Right lobe of liver (tissue), 6 donors: ENCODE results near the gene MYRFL. TPM values are rescaled to one million over a fixed set of nuclear protein-coding genes. Genes with fewer than 3 reads are reported as not detected.

ENCODE experiments used
- ATAC-seq, 4 donors: fragments of 200-7000 bp; cut with Tn5 transposase; one replicate each; pipeline ENCODE4 v1.9.1; 2020; ENCODE audit warnings: mild to moderate bottlenecking in 4 of 4, moderate library complexity in 4 of 4
- DNase-seq, 3 donors: peaks; one replicate each; pipeline ENCODE4 v3.0.0-alpha.2; 2020
- H3K27ac ChIP-seq, 3 donors: fragments of 200-600 bp; one replicate each; pipeline ENCODE4 v1.8.0; 2022
- H3K27me3 ChIP-seq, 2 donors: fragments of 200-600 bp; one replicate each; pipeline ENCODE4 v1.8.0; 2022
- H3K36me3 ChIP-seq, 4 donors: fragments of 200-600 bp; sonication (generic) in 1 of 4; one replicate each; pipeline versions ENCODE4 v1.5.1 to v1.8.0; 2017 to 2022; ENCODE audit warnings: control low read depth in 1 of 4
- H3K4me1 ChIP-seq, 4 donors: fragments of 200-600 bp; sonication (generic) in 1 of 4; one replicate each; pipeline versions ENCODE4 v1.5.1 to v1.8.0; 2017 to 2022; ENCODE audit warnings: control low read depth in 1 of 4
- H3K4me3 ChIP-seq, 3 donors: fragments of 200-600 bp; one replicate each; pipeline ENCODE4 v1.8.0; 2022
- H3K9me3 ChIP-seq, 4 donors: fragments of 200-600 bp; sonication (generic) in 1 of 4; one replicate each; pipeline versions ENCODE4 v1.5.1 to v1.8.0; 2017 to 2022; ENCODE audit warnings: control low read depth in 1 of 4
- POLR2A ChIP-seq: fragments of 450-650 bp; IDR thresholded peaks from one replicate; pipeline ENCODE4 v1.6.1; 2017; ENCODE audit warnings: antibody characterized with exemption, mild to moderate bottlenecking
- WGBS: methylation state at CpG from one replicate; pipeline ENCODE4 v1.1.6; 2018; ENCODE audit warnings: low coverage, low lambda C conversion rate; ENCODE audit not compliant: insufficient coverage; ENCODE audit errors: missing lambda C conversion rate; 5-methylcytosine and 5-hydroxymethylcytosine counted together
- intact Hi-C, 2 donors: fragments of 100-400 bp; cut with DNase I; formaldehyde crosslinking; loops; one replicate each; pipeline versions ENCODE4 v1.11.2 to v1.14.1; 2022
- total RNA-seq, 6 experiments: library from RNA; depleted of rRNA in 2 of 6; stranded (reverse); fragments of >200 nt in 2 of 6; fragmentation: NEBNext Ultra II Directional in 3 of 6; extraction: Animal tissue kit (Norgen Biotek cat#: 25700) in 3 of 6; gene quantifications; one replicate each; pipeline versions ENCODE4 v1.1.0 to v1.2.4, GENCODE V29; 2016 to 2023
- TF ChIP-seq, protein P1 (sequence below), 4 donors: fragments of 200-600 bp in 3 of 4; fragments of 450-650 bp in 1 of 4; IDR thresholded peaks; one replicate each; pipeline versions ENCODE4 v1.5.1 to v1.8.0; 2016 to 2022; ENCODE audit warnings: antibody characterized with exemption in 4 of 4, mild to moderate bottlenecking in 2 of 4
- donor health status: DM: no; HTN: yes; CAD: no.
- donor health status: DM: no; HTN: no; CAD: no.
- donor health status: DM: no; HTN: no; CAD: no.
- donor health status: DM: no; HTN: yes; CAD: no.
- donor health status: DM: no; HTN: yes; CAD: no.

The MYRFL gene
- total RNA-seq, 6 experiments from 2014 or later, result 0.11 to 0.21 (median 0.17) TPM; not detected in 2

DNA sequence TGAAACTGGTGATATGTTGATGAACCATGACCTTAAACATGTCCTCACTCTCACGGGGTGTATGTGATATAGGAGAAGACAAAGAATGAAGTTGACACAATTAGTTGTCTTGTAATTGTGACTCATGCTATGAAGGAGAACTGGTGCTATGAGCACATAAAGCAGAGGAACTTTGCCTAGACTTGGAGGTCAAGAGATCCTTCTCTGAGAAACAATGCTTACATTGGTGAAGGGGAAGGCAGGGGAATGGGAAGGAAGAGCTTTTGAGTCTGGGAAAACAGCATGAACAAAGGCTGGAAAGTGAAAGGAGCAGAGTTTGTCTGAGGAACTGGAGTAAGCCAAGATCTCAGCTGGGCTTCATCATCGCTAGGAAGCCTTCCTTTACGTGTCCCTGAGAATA is 83.2 kb downstream of the MYRFL start:
- no peak for TF ChIP-seq POLR2A
- TF ChIP-seq, protein P1, sequence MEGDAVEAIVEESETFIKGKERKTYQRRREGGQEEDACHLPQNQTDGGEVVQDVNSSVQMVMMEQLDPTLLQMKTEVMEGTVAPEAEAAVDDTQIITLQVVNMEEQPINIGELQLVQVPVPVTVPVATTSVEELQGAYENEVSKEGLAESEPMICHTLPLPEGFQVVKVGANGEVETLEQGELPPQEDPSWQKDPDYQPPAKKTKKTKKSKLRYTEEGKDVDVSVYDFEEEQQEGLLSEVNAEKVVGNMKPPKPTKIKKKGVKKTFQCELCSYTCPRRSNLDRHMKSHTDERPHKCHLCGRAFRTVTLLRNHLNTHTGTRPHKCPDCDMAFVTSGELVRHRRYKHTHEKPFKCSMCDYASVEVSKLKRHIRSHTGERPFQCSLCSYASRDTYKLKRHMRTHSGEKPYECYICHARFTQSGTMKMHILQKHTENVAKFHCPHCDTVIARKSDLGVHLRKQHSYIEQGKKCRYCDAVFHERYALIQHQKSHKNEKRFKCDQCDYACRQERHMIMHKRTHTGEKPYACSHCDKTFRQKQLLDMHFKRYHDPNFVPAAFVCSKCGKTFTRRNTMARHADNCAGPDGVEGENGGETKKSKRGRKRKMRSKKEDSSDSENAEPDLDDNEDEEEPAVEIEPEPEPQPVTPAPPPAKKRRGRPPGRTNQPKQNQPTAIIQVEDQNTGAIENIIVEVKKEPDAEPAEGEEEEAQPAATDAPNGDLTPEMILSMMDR (IDR thresholded peaks at IDR 0.05), result no peak
- Histone ChIP-seq H3K4me3 (no peak overlapping the region), H3K36me3 (no peaks in the 10 kb centered on the region), H3K27ac (no peak overlapping the region), H3K27me3 (no peaks in the 10 kb centered on the region), H3K9me3 (no peaks in the 10 kb centered on the region), H3K4me1 (no peaks in the 10 kb centered on the region)
- WGBS, result 52% methylated on average over 3 of the region's 3 CpGs
- DNase-seq (no peak), ATAC-seq (peak; percentile 36 to 89 (median 65))
- intact Hi-C loops, result loop anchor here in 1 of 2 donors (10.0 kb wide), 1 partner anchor 667 kb away; no protein-coding TSS in a partner anchor

DNA sequence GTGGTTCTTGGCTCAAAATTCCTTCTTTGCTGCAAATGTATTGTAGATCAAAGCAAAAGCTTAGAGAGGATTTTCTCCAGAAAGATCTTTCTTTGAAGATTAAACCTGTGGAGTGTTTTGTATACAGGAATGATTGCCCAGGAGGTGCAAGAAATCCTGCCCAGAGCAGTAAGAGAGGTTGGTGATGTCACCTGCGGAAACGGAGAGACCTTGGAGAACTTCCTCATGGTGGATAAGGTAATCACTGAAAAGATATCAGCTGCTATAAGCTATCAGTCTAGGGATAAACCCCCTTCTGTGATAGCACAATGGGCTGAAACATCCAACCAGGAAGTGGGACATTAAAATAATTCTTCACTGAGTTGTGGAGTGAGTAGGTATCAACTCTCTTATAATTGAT is 85.7 kb downstream of the MYRFL start:
- WGBS, result 32% methylated on average over 2 of the region's 2 CpGs
- ATAC-seq, result no peak

DNA sequence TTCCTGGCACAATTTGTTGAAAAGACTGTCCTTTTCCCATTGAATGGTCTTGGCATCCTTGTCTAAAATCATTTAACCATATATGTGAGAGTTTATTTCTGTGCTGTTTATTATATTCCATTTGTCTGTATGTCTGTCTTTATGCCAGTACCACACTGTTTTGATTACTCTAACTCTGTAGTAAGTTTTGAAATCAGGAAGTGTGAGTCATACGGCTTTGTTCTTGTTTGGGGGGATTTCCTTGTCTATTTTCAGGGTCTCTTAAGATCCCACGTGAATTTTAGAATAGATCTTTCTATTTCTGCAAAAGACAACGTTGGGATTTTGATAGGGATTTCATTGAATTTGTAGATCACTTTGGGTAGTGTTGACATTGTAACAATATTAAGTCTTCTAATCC is 88.5 kb downstream of the MYRFL start:
- DNase-seq, result no peak
- no peak for ATAC-seq
- intact Hi-C loops, result no loop called here
- TF ChIP-seq, protein P1 (IDR thresholded peaks at IDR 0.05), result no peak
- no peak for TF ChIP-seq POLR2A
- Histone ChIP-seq H3K4me1 (no peaks in the 10 kb centered on the region), H3K9me3 (no peaks in the 10 kb centered on the region), H3K4me3 (no peak overlapping the region), H3K27me3 (no peaks in the 10 kb centered on the region), H3K27ac (no peak overlapping the region), H3K36me3 (no peaks in the 10 kb centered on the region)
- whole genome bisulfite sequencing, result 21% methylated on average over 3 of the region's 3 CpGs

More for the DNA sequence above, 85.7 kb downstream of the MYRFL start:
- no peak overlapping the region for H3K4me3 ChIP-seq
- H3K36me3 ChIP-seq, result no peaks in the 10 kb centered on the region
- H3K4me1 ChIP-seq, result no peaks in the 10 kb centered on the region
- no peak overlapping the region for H3K27ac ChIP-seq
- intact Hi-C loops, result no loop called here
- TF ChIP-seq, protein P1 (IDR thresholded peaks at IDR 0.05), result no peak
- no peak for TF ChIP-seq POLR2A
- no peak for DNase-seq
- no peaks in the 10 kb centered on the region for H3K27me3 ChIP-seq
- H3K9me3 ChIP-seq, result no peaks in the 10 kb centered on the region

DNA sequence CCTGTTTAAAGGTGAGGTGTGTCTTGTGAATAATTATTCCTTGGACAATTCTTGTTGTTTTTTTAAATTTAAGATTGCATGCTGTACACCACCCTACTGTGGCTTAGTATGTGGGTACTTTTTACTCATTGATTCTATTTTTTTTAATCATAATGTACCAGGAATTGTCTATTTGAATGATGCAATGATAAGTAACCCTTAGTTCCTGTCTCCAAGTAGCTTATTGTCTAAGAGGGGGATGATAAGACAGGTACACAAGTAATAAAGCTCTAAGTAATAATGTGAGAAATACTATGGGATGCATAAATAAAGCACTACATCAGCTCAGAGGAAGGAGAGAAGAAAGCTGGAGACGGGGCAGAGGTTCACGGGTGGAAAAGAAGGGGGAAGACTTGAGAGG is 90.9 kb downstream of the MYRFL start:
- WGBS, result 79% methylated on average over 2 of the region's 2 CpGs

More for the DNA sequence above, 90.9 kb downstream of the MYRFL start:
- no peaks in the 10 kb centered on the region for H3K27me3 ChIP-seq
- H3K4me1 ChIP-seq, result no peaks in the 10 kb centered on the region
- H3K9me3 ChIP-seq, result no peaks in the 10 kb centered on the region
- no peak for TF ChIP-seq POLR2A
- TF ChIP-seq, protein P1 (IDR thresholded peaks at IDR 0.05), result no peak
- no peak overlapping the region for H3K27ac ChIP-seq
- no peak for DNase-seq
- H3K4me3 ChIP-seq, result no peak overlapping the region
- no peak for ATAC-seq
- intact Hi-C loops, result no loop called here
- no peaks in the 10 kb centered on the region for H3K36me3 ChIP-seq
